GM12872 (cell line): ENCODE data around the gene C1QTNF3.

Source experiments
- TF ChIP-seq, protein P1 (sequence below): IDR thresholded peaks from 3 replicates; pipeline ENCODE4 v1.5.1; 2011; ENCODE audit warnings: low read depth, mild to moderate bottlenecking, low read length, moderate library complexity; ENCODE audit not compliant: insufficient read depth

C1QTNF3 gene

DNA sequence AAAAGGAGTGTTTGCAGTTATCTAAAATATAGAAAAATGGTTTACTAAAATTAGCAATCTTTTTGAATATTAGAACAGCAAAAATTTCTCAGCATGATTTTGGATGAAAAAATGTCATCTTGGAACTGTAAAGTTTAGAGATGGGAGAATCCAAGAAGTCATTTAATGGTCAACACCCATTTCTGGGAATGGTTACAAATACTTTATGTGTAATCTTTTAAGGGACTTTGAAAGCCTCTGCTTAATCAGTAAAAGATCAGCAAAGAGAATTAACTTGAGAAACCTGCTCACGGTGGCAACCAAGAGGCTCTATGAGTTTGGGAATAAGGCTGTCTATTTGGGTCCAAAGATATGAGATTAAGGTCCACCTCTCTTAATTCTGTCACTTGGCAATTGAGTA lies 13.0 kb downstream of the C1QTNF3 start:
- TF ChIP-seq, protein P1, sequence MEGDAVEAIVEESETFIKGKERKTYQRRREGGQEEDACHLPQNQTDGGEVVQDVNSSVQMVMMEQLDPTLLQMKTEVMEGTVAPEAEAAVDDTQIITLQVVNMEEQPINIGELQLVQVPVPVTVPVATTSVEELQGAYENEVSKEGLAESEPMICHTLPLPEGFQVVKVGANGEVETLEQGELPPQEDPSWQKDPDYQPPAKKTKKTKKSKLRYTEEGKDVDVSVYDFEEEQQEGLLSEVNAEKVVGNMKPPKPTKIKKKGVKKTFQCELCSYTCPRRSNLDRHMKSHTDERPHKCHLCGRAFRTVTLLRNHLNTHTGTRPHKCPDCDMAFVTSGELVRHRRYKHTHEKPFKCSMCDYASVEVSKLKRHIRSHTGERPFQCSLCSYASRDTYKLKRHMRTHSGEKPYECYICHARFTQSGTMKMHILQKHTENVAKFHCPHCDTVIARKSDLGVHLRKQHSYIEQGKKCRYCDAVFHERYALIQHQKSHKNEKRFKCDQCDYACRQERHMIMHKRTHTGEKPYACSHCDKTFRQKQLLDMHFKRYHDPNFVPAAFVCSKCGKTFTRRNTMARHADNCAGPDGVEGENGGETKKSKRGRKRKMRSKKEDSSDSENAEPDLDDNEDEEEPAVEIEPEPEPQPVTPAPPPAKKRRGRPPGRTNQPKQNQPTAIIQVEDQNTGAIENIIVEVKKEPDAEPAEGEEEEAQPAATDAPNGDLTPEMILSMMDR, result no peak

DNA sequence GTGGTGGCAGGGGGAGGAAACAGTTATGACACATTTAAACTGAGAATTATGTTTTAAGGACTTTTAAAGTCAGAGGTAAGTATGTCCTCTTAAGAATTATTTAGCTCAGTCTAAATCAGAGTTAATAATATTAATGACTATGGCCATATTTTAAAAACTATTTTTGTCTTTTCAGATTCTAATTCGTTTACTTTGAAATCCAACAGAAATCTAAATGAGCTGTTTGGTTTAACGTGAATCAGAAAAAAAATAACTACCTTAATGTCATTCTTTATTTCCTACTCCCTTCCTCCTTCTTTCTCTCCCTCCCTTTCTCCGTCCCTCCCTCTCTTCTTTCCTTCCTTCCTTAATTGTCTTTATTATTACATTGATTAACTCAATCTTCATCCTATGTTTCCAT lies 14.7 kb downstream of the C1QTNF3 start:
- TF ChIP-seq, protein P1, result no peak

DNA sequence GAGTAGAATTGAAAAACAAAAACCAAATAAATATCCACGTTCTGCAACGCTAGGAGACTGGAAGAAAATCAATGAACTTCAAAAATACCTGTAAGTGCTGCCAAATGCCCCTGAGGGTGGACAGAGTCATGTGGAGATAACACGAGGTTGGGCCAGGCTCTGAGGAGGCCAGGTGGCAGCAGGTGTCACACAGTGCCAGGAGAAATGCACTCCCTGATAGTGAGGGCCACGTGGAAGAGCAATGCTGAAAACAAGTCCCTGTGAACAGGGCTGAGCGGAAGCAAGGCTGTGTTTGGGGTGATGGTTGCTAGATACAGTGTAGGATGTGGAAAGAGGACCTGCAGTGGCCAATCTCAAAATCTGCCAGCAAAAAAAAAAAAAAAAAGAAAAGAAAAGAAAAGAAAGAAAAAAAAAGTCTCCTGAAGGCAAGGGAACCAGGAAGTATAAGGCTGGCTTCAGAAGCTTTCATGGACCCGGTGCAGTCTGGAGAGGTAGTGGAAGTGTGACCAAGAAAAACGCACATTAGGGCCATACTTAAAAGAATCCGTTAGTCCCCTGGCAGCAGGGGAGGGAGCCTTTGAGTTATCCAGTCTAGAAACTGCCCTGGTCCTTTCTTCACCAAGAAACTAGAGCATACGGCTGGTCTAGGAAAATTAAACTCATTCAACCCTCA lies 16.8 kb downstream of the C1QTNF3 start:
- TF ChIP-seq, protein P1, result no peak

- TF ChIP-seq, protein P1, result no peak
Observed at GRCh38 chr5:34022121-34022705, 20.8 kb downstream of the C1QTNF3 start.

DNA sequence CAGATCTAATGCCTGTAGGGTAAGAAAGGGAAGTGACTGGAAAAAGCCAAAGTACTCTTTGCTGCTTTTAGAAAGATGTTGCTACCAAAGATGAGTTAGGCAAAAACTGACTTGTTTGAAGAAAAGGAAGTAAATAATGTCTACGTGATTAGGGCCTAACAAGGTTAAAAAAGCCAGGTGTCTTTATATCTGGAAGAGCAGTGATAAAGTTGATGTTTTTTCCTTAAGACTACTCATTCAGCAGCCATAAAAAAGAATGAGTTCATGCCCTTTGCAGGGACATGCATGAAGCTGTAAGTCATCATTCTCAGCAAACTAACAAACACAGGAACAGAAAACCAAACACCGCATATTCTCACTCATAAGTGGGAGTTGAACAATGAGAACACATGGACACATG lies 21.7 kb downstream of the C1QTNF3 start:
- TF ChIP-seq, protein P1, result no peak

- TF ChIP-seq, protein P1, result no peak
Observed at GRCh38 chr5:34020726-34021125, 22.3 kb downstream of the C1QTNF3 start.

DNA sequence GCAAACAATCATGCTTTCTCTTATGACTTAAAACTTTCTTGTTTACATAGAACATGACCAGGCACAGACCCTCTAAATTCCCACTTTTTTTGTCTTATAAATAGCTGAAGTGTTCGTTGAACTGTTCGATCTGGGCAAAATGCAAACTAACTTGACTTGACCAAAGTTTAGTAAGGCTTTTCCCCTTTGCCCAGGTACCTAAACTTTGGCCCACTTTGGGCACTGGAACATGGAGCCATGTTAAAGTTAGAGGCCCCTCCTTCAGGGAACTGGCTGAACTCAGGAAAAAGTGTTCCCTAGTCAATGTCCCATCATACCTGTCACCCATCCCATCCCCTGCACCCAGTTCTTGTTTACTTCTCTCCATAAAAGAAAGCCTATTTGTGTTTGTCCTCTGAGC lies 25.8 kb downstream of the C1QTNF3 start:
- TF ChIP-seq, protein P1, result no peak

- TF ChIP-seq, protein P1, result no peak
Observed at GRCh38 chr5:34016750-34017149, 26.3 kb downstream of the C1QTNF3 start.
